ENCODE data around the gene MOSPD2.

MOSPD2 gene

DNA sequence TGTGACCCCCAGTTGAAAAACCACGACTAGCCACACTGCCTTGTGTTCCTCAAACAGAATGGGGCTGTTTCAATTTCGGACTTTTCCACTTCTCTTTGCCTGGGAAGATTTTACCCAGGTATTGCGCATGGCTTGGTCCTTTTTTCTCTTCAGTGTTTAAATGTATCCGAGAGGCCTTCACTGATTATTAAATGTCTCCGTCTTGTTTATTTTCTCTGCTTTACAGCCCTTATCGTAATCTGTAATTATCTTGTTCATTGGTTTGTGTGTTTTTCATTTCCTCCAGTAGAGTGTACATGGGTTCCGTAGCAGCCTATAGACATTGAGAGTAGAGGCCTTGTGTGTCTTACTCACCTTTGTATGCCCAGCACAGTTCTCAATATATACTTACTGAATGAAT lies 2.4 kb downstream of the MOSPD2 start:
- no peak overlapping the region for H3K4me3 ChIP-seq (ENCODE audit: low read depth, low read length)
- H3K4me1 ChIP-seq (ENCODE audit: control insufficient read depth, insufficient read depth, low read length) = no peaks in the 10 kb centered on the region
- ChIA-PET POLR2A (no interaction called here), CTCF (no interaction called here)
- H3K27ac ChIP-seq (ENCODE audit: extremely low read depth, low read depth, low read length) = peak overlapping the region; percentile 7; the same call in 1 of the 2 replicates
- no peaks in the 10 kb centered on the region; a peak in 1 of 3 replicates for H3K36me3 ChIP-seq (ENCODE audit: control insufficient read depth in 2 of 2, insufficient read depth in 1 of 2, low read length in 2 of 2)
- H3K9me3 ChIP-seq (ENCODE audit: control insufficient read depth, insufficient read depth, low read depth, low read length) = no peaks in the 10 kb centered on the region
- TF ChIP-seq ZNF302 (tag by site-specific recombination; IDR thresholded peaks at IDR 0.05; ENCODE audit: low read depth) (no peak), ZSCAN30 (tag by site-specific recombination; IDR thresholded peaks at IDR 0.05) (no peak), ZNF394 (tag by site-specific recombination; IDR thresholded peaks at IDR 0.05; ENCODE audit: borderline replicate concordance) (no peak), ZNF341 (tag by site-specific recombination; IDR thresholded peaks at IDR 0.05; ENCODE audit: low read depth) (no peak), ZNF148 (tag by site-specific recombination; IDR thresholded peaks at IDR 0.05; ENCODE audit: borderline replicate concordance) (no peak), BCL11B (tag by site-specific recombination; IDR thresholded peaks at IDR 0.05; ENCODE audit: low read depth) (no peak), ZNF274 (IDR thresholded peaks at IDR 0.05; ENCODE audit: low read length) (no peak), ZNF274 (tag by site-specific recombination; IDR thresholded peaks at IDR 0.05; ENCODE audit: borderline replicate concordance) (no peak), ZNF146 (tag by site-specific recombination; IDR thresholded peaks at IDR 0.05) (no peak), ZNF529 (tag by site-specific recombination; IDR thresholded peaks at IDR 0.05; ENCODE audit: insufficient replicate concordance) (no peak), ZNF670 (tag by site-specific recombination; IDR thresholded peaks at IDR 0.05; ENCODE audit: low read depth) (no peak), ZXDB (tag by site-specific recombination; IDR thresholded peaks at IDR 0.05) (peak; percentile 30; the same call in 1 of the 2 replicates), SCRT2 (tag by site-specific recombination; IDR thresholded peaks at IDR 0.05) (no peak), ZNF660 (tag by site-specific recombination; IDR thresholded peaks at IDR 0.05) (no peak), PRDM10 (tag by site-specific recombination; IDR thresholded peaks at IDR 0.05) (peak; percentile 68), ZNF629 (tag by site-specific recombination; IDR thresholded peaks at IDR 0.05) (peak; percentile 31; the same call in 1 of the 2 replicates), ZEB2 (tag by site-specific recombination; IDR thresholded peaks at IDR 0.05) (no peak), ZNF768 (tag by site-specific recombination; IDR thresholded peaks at IDR 0.05) (no peak), ZNF600 (tag by site-specific recombination; IDR thresholded peaks at IDR 0.05) (no peak), ZNF354C (tag by site-specific recombination; IDR thresholded peaks at IDR 0.05; ENCODE audit: borderline replicate concordance, low read depth) (no peak), ZNF626 (tag by site-specific recombination; IDR thresholded peaks at IDR 0.05) (no peak), ZNF843 (tag by site-specific recombination; IDR thresholded peaks at IDR 0.05) (0 out of 2 replicates have a peak, but pooled peaks have one; percentile 40), KLF8 (tag by site-specific recombination; IDR thresholded peaks at IDR 0.05) (no peak), ZFP3 (tag by site-specific recombination; IDR thresholded peaks at IDR 0.05; ENCODE audit: low read depth) (no peak), ZNF514 (tag by site-specific recombination; IDR thresholded peaks at IDR 0.05) (no peak)
- TF ChIP-seq, protein P1, sequence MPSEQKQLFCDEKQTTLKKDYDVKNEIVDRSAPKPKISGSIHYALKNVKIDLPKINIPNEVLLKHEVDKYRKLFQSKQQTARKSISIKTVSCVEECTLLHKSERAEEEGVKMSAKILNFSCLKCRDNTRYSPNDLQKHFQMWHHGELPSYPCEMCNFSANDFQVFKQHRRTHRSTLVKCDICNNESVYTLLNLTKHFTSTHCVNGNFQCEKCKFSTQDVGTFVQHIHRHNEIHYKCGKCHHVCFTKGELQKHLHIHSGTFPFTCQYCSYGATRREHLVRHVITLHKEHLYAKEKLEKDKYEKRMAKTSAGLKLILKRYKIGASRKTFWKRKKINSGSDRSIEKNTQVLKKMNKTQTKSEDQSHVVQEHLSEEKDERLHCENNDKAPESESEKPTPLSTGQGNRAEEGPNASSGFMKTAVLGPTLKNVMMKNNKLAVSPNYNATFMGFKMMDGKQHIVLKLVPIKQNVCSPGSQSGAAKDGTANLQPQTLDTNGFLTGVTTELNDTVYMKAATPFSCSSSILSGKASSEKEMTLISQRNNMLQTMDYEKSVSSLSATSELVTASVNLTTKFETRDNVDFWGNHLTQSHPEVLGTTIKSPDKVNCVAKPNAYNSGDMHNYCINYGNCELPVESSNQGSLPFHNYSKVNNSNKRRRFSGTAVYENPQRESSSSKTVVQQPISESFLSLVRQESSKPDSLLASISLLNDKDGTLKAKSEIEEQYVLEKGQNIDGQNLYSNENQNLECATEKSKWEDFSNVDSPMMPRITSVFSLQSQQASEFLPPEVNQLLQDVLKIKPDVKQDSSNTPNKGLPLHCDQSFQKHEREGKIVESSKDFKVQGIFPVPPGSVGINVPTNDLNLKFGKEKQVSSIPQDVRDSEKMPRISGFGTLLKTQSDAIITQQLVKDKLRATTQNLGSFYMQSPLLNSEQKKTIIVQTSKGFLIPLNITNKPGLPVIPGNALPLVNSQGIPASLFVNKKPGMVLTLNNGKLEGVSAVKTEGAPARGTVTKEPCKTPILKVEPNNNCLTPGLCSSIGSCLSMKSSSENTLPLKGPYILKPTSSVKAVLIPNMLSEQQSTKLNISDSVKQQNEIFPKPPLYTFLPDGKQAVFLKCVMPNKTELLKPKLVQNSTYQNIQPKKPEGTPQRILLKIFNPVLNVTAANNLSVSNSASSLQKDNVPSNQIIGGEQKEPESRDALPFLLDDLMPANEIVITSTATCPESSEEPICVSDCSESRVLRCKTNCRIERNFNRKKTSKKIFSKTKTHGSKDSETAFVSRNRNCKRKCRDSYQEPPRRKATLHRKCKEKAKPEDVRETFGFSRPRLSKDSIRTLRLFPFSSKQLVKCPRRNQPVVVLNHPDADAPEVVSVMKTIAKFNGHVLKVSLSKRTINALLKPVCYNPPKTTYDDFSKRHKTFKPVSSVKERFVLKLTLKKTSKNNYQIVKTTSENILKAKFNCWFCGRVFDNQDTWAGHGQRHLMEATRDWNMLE (tag by site-specific recombination; conservative IDR thresholded peaks at IDR 0.05; ENCODE audit: low read depth) = no peak
- TF ChIP-seq, protein P2, sequence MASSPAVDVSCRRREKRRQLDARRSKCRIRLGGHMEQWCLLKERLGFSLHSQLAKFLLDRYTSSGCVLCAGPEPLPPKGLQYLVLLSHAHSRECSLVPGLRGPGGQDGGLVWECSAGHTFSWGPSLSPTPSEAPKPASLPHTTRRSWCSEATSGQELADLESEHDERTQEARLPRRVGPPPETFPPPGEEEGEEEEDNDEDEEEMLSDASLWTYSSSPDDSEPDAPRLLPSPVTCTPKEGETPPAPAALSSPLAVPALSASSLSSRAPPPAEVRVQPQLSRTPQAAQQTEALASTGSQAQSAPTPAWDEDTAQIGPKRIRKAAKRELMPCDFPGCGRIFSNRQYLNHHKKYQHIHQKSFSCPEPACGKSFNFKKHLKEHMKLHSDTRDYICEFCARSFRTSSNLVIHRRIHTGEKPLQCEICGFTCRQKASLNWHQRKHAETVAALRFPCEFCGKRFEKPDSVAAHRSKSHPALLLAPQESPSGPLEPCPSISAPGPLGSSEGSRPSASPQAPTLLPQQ (tag by site-specific recombination; IDR thresholded peaks at IDR 0.05) = no peak

All from HEK293 (cell line).